Lower leg skin (tissue), 3 donors: ENCODE measurements around the gene PCGF3.

Source experiments
- CTCF ChIP-seq, 3 donors: fragments of 450-650 bp; IDR thresholded peaks; one replicate each; pipeline ENCODE4 v1.5.1; 2016; ENCODE audit warnings: antibody characterized with exemption in 3 of 3, mild to moderate bottlenecking in 3 of 3, moderate library complexity in 2 of 3
- POLR2A ChIP-seq, 2 donors: fragments of 450-650 bp; IDR thresholded peaks; one replicate each; pipeline ENCODE4 v1.6.1; 2016 to 2017; ENCODE audit warnings: antibody characterized with exemption in 2 of 2, mild to moderate bottlenecking in 1 of 2, moderate library complexity in 1 of 2

- TF ChIP-seq POLR2A (IDR thresholded peaks at IDR 0.05), result no peak
- TF ChIP-seq CTCF (IDR thresholded peaks at IDR 0.05), result no peak
These were observed 3.0 kb downstream of the PCGF3 start for GRCh38 chr4:708631-708933.
